22Rv1 (cell line): ENCODE measurements around the gene HOXA9.

Experiments
- H3K27ac ChIP-seq: fragments of 450-650 bp; 2 replicates; pipeline ENCODE4 v1.5.1; 2017
- ZFX ChIP-seq: fragments of 450-650 bp; IDR thresholded peaks from 2 replicates; pipeline ENCODE4 v1.6.1; 2017; ENCODE audit warnings: antibody characterized with exemption, borderline replicate concordance
- TF ChIP-seq, protein P1 (sequence below): fragments of 450-650 bp; IDR thresholded peaks from 2 replicates; pipeline ENCODE4 v1.5.1; 2017; ENCODE audit warnings: mild to moderate bottlenecking

Gene HOXA9

DNA sequence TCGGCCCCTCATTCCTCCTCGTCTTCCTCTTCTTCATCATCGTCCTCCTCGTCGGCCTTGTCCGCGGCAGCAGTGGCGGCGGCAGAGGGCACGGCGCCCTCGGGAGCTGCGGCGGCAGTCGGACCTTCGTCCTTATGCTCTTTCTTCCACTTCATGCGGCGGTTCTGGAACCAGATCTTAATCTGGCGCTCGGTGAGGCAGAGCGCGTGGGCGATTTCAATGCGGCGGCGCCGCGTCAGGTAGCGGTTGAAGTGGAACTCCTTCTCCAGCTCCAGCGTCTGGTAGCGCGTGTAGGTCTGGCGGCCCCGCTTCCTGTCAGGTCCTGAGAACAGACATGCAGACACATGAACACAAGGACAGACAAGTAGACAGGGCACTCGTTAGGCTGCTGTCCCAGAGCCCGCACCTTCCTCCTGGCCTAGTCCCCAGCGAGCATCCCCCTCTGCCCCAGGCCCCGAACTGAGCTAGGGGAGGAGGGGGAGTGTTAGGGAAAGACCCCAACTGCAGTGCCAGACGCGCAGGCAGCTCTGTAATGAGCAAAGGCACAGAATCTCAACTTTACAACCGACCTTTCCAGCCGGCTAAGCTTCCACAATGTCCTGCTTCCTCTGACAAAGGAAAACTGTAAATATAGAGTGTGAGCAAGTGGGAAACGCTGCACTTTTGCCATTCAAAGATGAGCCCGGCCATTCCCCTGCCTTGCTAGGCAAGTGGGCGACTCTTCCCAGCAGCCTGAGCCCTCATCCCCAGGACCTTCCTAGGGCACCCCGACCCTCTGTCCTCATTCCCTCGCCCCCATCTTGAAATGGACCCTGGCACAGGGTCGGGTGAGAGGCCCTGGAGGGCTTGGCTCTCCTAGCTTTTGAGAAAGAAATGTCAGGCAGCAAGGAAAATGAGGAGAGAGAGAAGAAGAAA, 10.2 kb downstream of the HOXA9 start:
- peak overlapping the region; percentile 99 for H3K27ac ChIP-seq
- TF ChIP-seq, protein P1, sequence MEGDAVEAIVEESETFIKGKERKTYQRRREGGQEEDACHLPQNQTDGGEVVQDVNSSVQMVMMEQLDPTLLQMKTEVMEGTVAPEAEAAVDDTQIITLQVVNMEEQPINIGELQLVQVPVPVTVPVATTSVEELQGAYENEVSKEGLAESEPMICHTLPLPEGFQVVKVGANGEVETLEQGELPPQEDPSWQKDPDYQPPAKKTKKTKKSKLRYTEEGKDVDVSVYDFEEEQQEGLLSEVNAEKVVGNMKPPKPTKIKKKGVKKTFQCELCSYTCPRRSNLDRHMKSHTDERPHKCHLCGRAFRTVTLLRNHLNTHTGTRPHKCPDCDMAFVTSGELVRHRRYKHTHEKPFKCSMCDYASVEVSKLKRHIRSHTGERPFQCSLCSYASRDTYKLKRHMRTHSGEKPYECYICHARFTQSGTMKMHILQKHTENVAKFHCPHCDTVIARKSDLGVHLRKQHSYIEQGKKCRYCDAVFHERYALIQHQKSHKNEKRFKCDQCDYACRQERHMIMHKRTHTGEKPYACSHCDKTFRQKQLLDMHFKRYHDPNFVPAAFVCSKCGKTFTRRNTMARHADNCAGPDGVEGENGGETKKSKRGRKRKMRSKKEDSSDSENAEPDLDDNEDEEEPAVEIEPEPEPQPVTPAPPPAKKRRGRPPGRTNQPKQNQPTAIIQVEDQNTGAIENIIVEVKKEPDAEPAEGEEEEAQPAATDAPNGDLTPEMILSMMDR, result no peak
- no peak for TF ChIP-seq ZFX

DNA sequence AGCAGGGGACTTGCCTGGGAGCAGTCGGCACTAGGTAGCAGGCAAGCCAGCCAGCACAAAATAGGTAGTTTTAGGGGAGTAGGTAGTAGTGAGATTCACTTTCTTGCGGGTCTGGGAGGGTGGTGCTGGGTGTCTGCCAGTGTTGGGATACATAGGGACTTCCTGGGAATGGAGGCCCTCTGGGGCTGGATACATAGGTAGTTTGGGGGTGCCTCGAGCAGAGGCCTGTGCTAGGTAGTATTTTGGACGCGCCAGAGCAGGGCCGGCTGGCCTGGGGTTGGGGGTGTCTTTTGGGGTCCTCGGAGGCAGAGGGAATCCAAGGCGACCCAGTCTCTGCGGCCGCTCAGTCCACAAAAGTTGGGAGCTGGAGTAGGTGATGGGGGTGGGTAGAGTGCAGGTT, 11.0 kb downstream of the HOXA9 start:
- TF ChIP-seq, protein P1, result no peak
- TF ChIP-seq ZFX, result no peak
- peak overlapping the region; percentile 99 for H3K27ac ChIP-seq

DNA sequence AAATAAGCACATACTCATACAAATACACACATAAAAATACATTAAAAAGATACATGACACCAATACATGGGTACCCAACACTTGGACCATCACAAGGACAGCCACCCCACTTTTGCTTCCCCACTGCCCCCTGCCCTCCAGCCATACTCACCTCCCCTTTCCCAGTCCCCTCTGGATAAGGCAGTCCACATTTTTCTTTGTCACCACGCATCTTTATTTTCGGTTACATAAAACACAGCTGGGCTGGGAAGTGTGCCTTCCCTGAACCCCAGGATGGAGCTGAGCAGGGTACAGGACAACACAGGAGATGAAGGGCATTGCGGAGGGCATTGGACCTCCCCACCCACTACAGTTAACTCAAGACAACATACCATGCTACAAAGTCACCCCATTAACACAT, 11.8 kb downstream of the HOXA9 start:
- H3K27ac ChIP-seq, result peak overlapping the region; percentile 99
- no peak for TF ChIP-seq ZFX
- TF ChIP-seq, protein P1, result no peak

DNA sequence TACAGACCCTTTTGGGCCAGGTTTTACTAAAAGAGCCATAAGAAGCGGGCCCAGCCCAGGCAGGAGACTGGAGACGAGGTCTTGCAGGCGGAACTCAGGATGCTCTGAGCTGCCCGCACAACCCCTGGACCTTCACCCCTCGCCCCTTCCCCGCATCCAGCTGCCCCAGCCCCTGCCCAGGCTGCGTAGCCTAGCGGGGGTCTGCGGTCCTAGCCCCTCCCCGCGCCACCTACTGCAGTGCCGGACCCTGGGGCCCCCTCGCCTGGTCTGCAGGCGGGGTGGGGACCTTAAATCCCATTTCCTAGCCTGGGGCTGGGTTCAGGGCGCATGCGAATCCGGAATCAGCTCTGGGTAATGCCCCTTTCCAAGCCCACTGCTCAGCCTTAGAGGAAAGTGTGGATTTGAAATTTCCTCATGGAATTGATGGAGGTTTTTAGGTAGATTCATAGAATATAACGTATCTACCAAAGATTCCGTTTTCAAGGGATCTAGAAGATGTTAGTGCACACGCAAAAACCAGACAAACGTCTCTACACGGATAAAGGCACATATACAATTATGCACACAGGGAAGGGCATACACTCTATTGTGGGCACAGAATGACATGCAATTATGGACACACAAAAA, 12.4 kb downstream of the HOXA9 start:
- TF ChIP-seq, protein P1, result no peak
- TF ChIP-seq ZFX, result no peak
- H3K27ac ChIP-seq, result peak overlapping the region; percentile 99

DNA sequence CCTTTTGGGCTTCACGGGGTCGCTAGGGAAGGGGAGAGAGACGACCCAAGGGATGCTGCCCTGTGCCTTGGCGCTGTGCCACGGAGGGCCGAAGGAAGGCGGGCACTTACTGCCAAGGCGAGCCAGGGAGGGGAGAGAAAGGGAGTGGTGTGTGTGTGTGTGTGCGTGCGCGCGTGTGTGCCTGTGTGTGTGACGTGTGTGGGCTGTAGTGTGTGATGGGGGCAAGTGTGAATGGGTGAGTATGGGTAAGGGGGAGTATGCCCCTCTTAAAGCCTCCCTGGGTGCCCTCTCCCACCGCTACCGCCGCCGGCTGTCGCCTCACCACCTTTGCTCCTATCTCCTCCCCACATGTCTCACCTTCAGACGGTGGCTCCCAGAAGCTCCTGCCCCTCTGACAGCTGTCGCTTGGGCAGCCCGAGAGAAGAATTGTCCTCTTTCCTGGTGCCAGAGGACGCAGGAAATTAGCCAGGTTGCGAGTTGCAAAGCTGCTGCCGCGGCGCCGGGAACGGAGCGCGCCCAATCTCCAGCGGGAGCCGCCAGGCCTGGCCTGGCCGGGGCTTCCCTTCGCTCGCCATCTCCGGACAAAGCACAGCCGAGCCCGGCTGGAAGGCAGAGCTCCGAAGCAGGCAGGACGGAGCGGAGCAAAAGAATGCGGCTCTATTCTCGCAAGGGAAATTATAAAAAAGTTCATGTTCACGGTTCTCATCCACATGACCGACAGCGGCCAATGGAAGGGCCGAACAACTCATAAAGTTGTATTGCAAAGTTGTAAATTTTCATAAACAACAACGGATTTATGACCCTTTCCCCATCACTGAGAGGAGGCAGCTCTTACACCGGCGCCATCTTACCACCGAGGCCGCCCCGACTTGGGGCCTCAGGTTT, 13.2 kb downstream of the HOXA9 start, which contains the start of gene HOXA3:
Gene HOXA3, minus strand, starts transcription at position 653 of the 885 bp plus-strand sequence. CDS start 41,943 bp downstream, outside the sequence.
- TF ChIP-seq, protein P1, result no peak
- no peak for TF ChIP-seq ZFX
- peak within 1 kb of the TSS; percentile 99 for H3K27ac ChIP-seq

DNA sequence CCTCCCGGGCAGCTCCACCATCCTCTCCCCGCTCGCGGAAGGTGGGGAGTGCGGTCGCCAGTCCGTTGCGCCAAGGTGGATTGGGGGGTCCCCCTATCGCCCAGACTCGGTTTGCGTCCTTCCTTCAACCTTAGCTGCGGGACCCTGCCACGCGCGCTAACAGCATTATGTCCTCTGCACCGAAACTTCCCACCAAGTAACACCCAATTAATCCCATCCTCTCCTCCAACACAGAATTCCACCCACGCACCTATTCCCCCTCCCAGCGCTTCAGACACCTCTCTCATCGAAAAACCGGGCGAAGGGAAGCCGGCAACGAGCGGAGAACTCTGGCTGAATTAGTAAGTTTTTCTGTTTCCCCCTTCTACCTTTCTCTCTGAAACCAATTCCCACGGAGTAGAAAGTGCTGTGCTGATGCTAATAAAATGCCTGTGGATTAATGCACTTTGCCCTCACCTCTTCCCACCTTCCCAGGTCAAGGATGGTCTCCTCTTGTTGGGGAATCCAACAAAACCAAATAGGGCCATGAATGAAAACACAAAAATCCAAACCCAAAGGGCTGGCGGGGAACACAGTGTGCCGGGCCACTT, 13.9 kb downstream of the HOXA9 start:
- TF ChIP-seq ZFX, result no peak
- TF ChIP-seq, protein P1, result no peak
- peak overlapping the region; percentile 99 for H3K27ac ChIP-seq
